AG04449 (cell line): ENCODE measurements around the gene CASTOR1.

ENCODE experiments used
- CTCF ChIA-PET: fragments of 350-600 bp; formaldehyde crosslinking; extraction: SDS; loops from one replicate; lab custom pipeline; 2021; ENCODE audit warnings: antibody characterized with exemption; lab: Yijun Ruan, JAX
- POLR2A ChIA-PET: fragments of 400-600, 350-600 bp; formaldehyde crosslinking; extraction: SDS; loops from one replicate; lab custom pipeline; 2020; ENCODE audit warnings: antibody characterized with exemption, inconsistent platforms; lab: Yijun Ruan, JAX
- DNase-seq: peaks from one replicate; pipeline ENCODE4 v3.0.0-alpha.2; 2010; ENCODE audit warnings: low read depth, low spot score
- H3K4me3 ChIP-seq: 2 replicates; pipeline ENCODE4 v1.5.1; 2011; ENCODE audit warnings: low read depth, mild to moderate bottlenecking, control low read depth, low read length
- TF ChIP-seq, protein P1 (sequence below): IDR thresholded peaks from one replicate; pipeline ENCODE4 v1.5.1; 2011; ENCODE audit warnings: mild to moderate bottlenecking, moderate library complexity, low read length, control low read depth, inconsistent platforms; ENCODE audit not compliant: insufficient read depth; ENCODE audit errors: missing control alignments

The CASTOR1 gene

GRCh38 chr22:30245181-30245984 lies 43.9 kb downstream of the CASTOR1 start:
- TF ChIP-seq, protein P1, sequence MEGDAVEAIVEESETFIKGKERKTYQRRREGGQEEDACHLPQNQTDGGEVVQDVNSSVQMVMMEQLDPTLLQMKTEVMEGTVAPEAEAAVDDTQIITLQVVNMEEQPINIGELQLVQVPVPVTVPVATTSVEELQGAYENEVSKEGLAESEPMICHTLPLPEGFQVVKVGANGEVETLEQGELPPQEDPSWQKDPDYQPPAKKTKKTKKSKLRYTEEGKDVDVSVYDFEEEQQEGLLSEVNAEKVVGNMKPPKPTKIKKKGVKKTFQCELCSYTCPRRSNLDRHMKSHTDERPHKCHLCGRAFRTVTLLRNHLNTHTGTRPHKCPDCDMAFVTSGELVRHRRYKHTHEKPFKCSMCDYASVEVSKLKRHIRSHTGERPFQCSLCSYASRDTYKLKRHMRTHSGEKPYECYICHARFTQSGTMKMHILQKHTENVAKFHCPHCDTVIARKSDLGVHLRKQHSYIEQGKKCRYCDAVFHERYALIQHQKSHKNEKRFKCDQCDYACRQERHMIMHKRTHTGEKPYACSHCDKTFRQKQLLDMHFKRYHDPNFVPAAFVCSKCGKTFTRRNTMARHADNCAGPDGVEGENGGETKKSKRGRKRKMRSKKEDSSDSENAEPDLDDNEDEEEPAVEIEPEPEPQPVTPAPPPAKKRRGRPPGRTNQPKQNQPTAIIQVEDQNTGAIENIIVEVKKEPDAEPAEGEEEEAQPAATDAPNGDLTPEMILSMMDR, result no peak
- H3K4me3 ChIP-seq, result peak overlapping the region; percentile 75
- ChIA-PET CTCF (interaction anchor here (1.4 to 3.8 kb wide), 2 partner anchors 11 to 137 kb away, joined by 5 to 19 read pairs; no protein-coding TSS in a partner anchor), POLR2A (interaction anchor here (1.3 to 1.5 kb wide), 2 partner anchors 10 to 49 kb away, joined by 4 to 7 read pairs; no protein-coding TSS in a partner anchor)
- DNase-seq, result no peak

GRCh38 chr22:30244641-30245040 lies 44.7 kb downstream of the CASTOR1 start:
- CTCF ChIA-PET, result interaction anchor here (3.8 kb wide), 1 partner anchor 136 kb away, joined by 19 read pairs; no protein-coding TSS in a partner anchor
- POLR2A ChIA-PET, result interaction anchor here (1.3 kb wide), 1 partner anchor 48 kb away, joined by 4 read pairs; no protein-coding TSS in a partner anchor
- DNase-seq, result no peak
- peak overlapping the region; percentile 75 for H3K4me3 ChIP-seq
- TF ChIP-seq, protein P1, result no peak

GRCh38 chr22:30244066-30244465 lies 45.2 kb downstream of the CASTOR1 start:
- H3K4me3 ChIP-seq, result peak overlapping the region; percentile 75; the same call in 1 of the 2 replicates
- no peak for DNase-seq
- ChIA-PET POLR2A (no interaction called here), CTCF (interaction anchor here (3.8 kb wide), 1 partner anchor 135 kb away, joined by 19 read pairs; no protein-coding TSS in a partner anchor)
- TF ChIP-seq, protein P1, result no peak

GRCh38 chr22:30243661-30244060 lies 45.6 kb downstream of the CASTOR1 start:
- DNase-seq, result no peak
- POLR2A ChIA-PET, result no interaction called here
- TF ChIP-seq, protein P1, result no peak
- CTCF ChIA-PET, result interaction anchor here (3.8 kb wide), 1 partner anchor 135 kb away, joined by 19 read pairs; no protein-coding TSS in a partner anchor
- no peak overlapping the region for H3K4me3 ChIP-seq

GRCh38 chr22:30241576-30242371 lies 47.5 kb downstream of the CASTOR1 start:
- TF ChIP-seq, protein P1, result no peak
- ChIA-PET POLR2A (no interaction called here), CTCF (interaction anchor here (0.8 to 1.1 kb wide), 4 partner anchors 13 to 133 kb away, joined by 3 to 4 read pairs (median 3); no protein-coding TSS in a partner anchor)
- H3K4me3 ChIP-seq, result no peak overlapping the region
- no peak for DNase-seq
